IMR-90 (cell line): ENCODE results near the gene ALDH18A1. TPM values are rescaled to one million over a fixed set of nuclear protein-coding genes. Genes with fewer than 3 reads are reported as not detected.

Experiments used
- ATAC-seq: fragments of 200-7000 bp; cut with Tn5 transposase; 2 replicates; pipeline ENCODE4 v1.9.1; 2020; ENCODE audit warnings: low read depth, mild to moderate bottlenecking, moderate library complexity
- BruUV-seq: library from RNA; stranded (reverse); fragments of 400-500 nt; replicated peaks from 2 replicates; lab custom pipeline; 2021; lab: Mats Ljungman, UMichigan
- CTCF ChIA-PET: fragments of 300-600 bp; formaldehyde crosslinking; extraction: SDS; loops from one replicate; lab custom pipeline; 2021; ENCODE audit warnings: antibody characterized with exemption; lab: Yijun Ruan, JAX
- POLR2A ChIA-PET: fragments of 300-600 bp; sonication (Branson Sonifier 250); formaldehyde crosslinking; loops from one replicate; lab custom pipeline; 2022; ENCODE audit warnings: antibody characterized with exemption; ENCODE audit not compliant: unreplicated experiment; lab: Charles Lee
- DNase-seq: peaks from one replicate; pipeline ENCODE4 v3.0.0; 2013
- H2AFZ ChIP-seq: replicated peaks from 2 replicates; pipeline ENCODE3; 2013; ENCODE audit warnings: low read length, mild to moderate bottlenecking; ENCODE audit not compliant: poor library complexity
- H2AK5ac ChIP-seq: 2 replicates; pipeline ENCODE4 v1.6.1; 2013; ENCODE audit warnings: low read depth, low read length, inconsistent platforms
- H2AK9ac ChIP-seq: replicated peaks from 2 replicates; pipeline ENCODE3; 2013; ENCODE audit warnings: mild to moderate bottlenecking, low read depth, low read length, moderate library complexity; ENCODE audit not compliant: poor library complexity
- H2BK120ac ChIP-seq: 2 replicates; pipeline ENCODE4 v1.6.1; 2013; ENCODE audit warnings: low read depth, low read length, inconsistent platforms
- H2BK15ac ChIP-seq: 3 replicates; pipeline ENCODE4 v1.6.1; 2013; ENCODE audit warnings: low read depth, low read length, inconsistent platforms
- H2BK20ac ChIP-seq: 2 replicates; pipeline ENCODE4 v1.6.1; 2013; ENCODE audit warnings: low read depth, mild to moderate bottlenecking, inconsistent platforms, low read length, moderate library complexity
- H2BK5ac ChIP-seq: 2 replicates; pipeline ENCODE4 v1.6.1; 2013; ENCODE audit warnings: mild to moderate bottlenecking, low read depth, low read length, inconsistent platforms; ENCODE audit not compliant: poor library complexity, severe bottlenecking
- H3K14ac ChIP-seq: replicated peaks from 2 replicates; pipeline ENCODE4 v1.6.1; 2013; ENCODE audit warnings: low read depth, low read length, inconsistent platforms
- H3K18ac ChIP-seq: 2 replicates; pipeline ENCODE4 v1.6.1; 2013; ENCODE audit warnings: low read depth, low read length, control low read depth
- H3K23ac ChIP-seq: 2 replicates; pipeline ENCODE4 v1.6.1; 2013; ENCODE audit warnings: low read depth, low read length, inconsistent platforms
- H3K27ac ChIP-seq: 2 replicates; pipeline ENCODE4 v1.5.1; 2013; ENCODE audit warnings: mild to moderate bottlenecking, control low read depth, low read length; ENCODE audit not compliant: insufficient read depth
- H3K27me3 ChIP-seq: 2 replicates; pipeline ENCODE4 v1.6.1; 2013; ENCODE audit warnings: low read length; ENCODE audit not compliant: control insufficient read depth, insufficient read depth
- H3K36me3 ChIP-seq: 2 replicates; pipeline ENCODE4 v1.6.1; 2013; ENCODE audit warnings: low read length, mixed read lengths; ENCODE audit not compliant: control insufficient read depth, insufficient read depth
- H3K4ac ChIP-seq: 2 replicates; pipeline ENCODE4 v1.6.1; 2013; ENCODE audit warnings: low read depth, low read length, inconsistent platforms
- H3K4me1 ChIP-seq: 2 replicates; pipeline ENCODE4 v1.6.1; 2013; ENCODE audit warnings: low read length, mixed read lengths; ENCODE audit not compliant: control insufficient read depth, insufficient read depth
- H3K4me2 ChIP-seq: 2 replicates; pipeline ENCODE4 v1.6.1; 2013; ENCODE audit warnings: low read depth, mild to moderate bottlenecking, control low read depth, low read length, moderate library complexity
- H3K4me3 ChIP-seq: 2 replicates; pipeline ENCODE4 v1.5.1; 2013; ENCODE audit warnings: low read depth, mild to moderate bottlenecking, control low read depth, low read length, moderate library complexity; ENCODE audit not compliant: insufficient read depth
- H3K56ac ChIP-seq: 2 replicates; pipeline ENCODE4 v1.6.1; 2013; ENCODE audit warnings: low read length, inconsistent platforms; ENCODE audit not compliant: insufficient read depth; ENCODE audit errors: extremely low read depth
- H3K79me1 ChIP-seq, 2 experiments: 2 replicates each; pipeline ENCODE4 v1.6.1; 2013; ENCODE audit warnings: low read length in 2 of 2, inconsistent platforms in 1 of 2, low read depth in 1 of 2
- H3K9ac ChIP-seq: 2 replicates; pipeline ENCODE4 v1.6.1; 2013; ENCODE audit warnings: low read depth, low read length, control low read depth
- H3K9me1 ChIP-seq: 2 replicates; pipeline ENCODE4 v1.6.1; 2013; ENCODE audit warnings: low read length, inconsistent platforms; ENCODE audit not compliant: insufficient read depth
- H3K9me3 ChIP-seq: 2 replicates; pipeline ENCODE4 v1.6.1; 2013; ENCODE audit warnings: low read length; ENCODE audit not compliant: control insufficient read depth, insufficient read depth
- H4K20me1 ChIP-seq: 2 replicates; pipeline ENCODE4 v1.6.1; 2013; ENCODE audit warnings: low read length, inconsistent platforms; ENCODE audit not compliant: insufficient read depth
- H4K5ac ChIP-seq: 2 replicates; pipeline ENCODE4 v1.6.1; 2013; ENCODE audit warnings: mild to moderate bottlenecking, low read depth, low read length, control low read depth
- H4K8ac ChIP-seq, 2 experiments: 2 replicates each; pipeline ENCODE4 v1.6.1; 2013; ENCODE audit warnings: low read depth in 2 of 2, low read length in 2 of 2, control low read depth in 1 of 2, inconsistent platforms in 1 of 2
- H4K91ac ChIP-seq: 2 replicates; pipeline ENCODE4 v1.6.1; 2013; ENCODE audit warnings: low read depth, low read length, inconsistent platforms; ENCODE audit not compliant: insufficient read depth
- BHLHE40 ChIP-seq: fragments of 150-350 bp; IDR thresholded peaks from 2 replicates; pipeline ENCODE4 v1.6.1; 2016; ENCODE audit warnings: mild to moderate bottlenecking, low read depth, low read length
- CEBPB ChIP-seq: IDR thresholded peaks from 2 replicates; pipeline ENCODE4 v1.6.1; 2012; ENCODE audit warnings: low read depth, low read length, improper control_type of control experiment
- CHD1 ChIP-seq: IDR thresholded peaks from 2 replicates; pipeline ENCODE4 v1.6.1; 2012; ENCODE audit warnings: low read depth, low read length, improper control_type of control experiment
- FOS ChIP-seq: fragments of 150-350 bp; IDR thresholded peaks from 2 replicates; pipeline ENCODE4 v1.6.1; 2016; ENCODE audit warnings: low read depth, low read length
- MAFK ChIP-seq: IDR thresholded peaks from 2 replicates; pipeline ENCODE4 v1.6.1; 2012; ENCODE audit warnings: low read depth, low read length, improper control_type of control experiment
- MAZ ChIP-seq: IDR thresholded peaks from 2 replicates; pipeline ENCODE4 v1.6.1; 2012; ENCODE audit warnings: low read depth, mild to moderate bottlenecking, low read length, improper control_type of control experiment, moderate library complexity, borderline replicate concordance
- POLR2A ChIP-seq: IDR thresholded peaks from 2 replicates; pipeline ENCODE4 v1.6.1; 2012; ENCODE audit warnings: mild to moderate bottlenecking, low read depth, low read length
- RAD21 ChIP-seq: IDR thresholded peaks from 2 replicates; pipeline ENCODE4 v1.6.1; 2012; ENCODE audit warnings: low read length, improper control_type of control experiment
- RFX5 ChIP-seq: IDR thresholded peaks from 2 replicates; pipeline ENCODE4 v1.8.0; 2012; ENCODE audit warnings: low read depth, mild to moderate bottlenecking, low read length, moderate library complexity
- USF2 ChIP-seq: fragments of 150-350 bp; IDR thresholded peaks from 2 replicates; pipeline ENCODE4 v1.6.1; 2017; ENCODE audit warnings: mild to moderate bottlenecking, antibody characterized with exemption, low read length, low read depth
- WGBS, 2 experiments: methylation state at CpG; one replicate each; pipeline versions ENCODE4 v1.1.5 to v1.1.7; 2013; ENCODE audit warnings: missing lambda C conversion rate in 2 of 2; ENCODE audit not compliant: insufficient read length in 1 of 2; ENCODE audit errors: extremely low coverage in 2 of 2; 5-methylcytosine and 5-hydroxymethylcytosine counted together
- dilution Hi-C: fragments of 300-500 bp; cut with HindIII; formaldehyde crosslinking; loops from one replicate; pipeline ENCODE4 v1.14.3; 2018; ENCODE audit warnings: low sequenced_read_pairs; ENCODE audit not compliant: unreplicated experiment
- in situ Hi-C: fragments of 300-500 bp; cut with MboI; formaldehyde crosslinking; loops from 3 replicates; pipeline ENCODE4 v1.14.3; 2019; ENCODE audit warnings: low sequenced_read_pairs, inconsistent platforms, mixed read lengths
- intact Hi-C: fragments of 100-400 bp; cut with micrococcal nuclease; formaldehyde crosslinking; loops from 2 replicates; pipeline ENCODE4 v1.10.0; 2022
- polyA plus RNA-seq, 3 experiments: library from polyadenylated mRNA; depleted of rRNA; stranded (reverse); fragments of >200 nt; gene quantifications; 2 replicates each; pipeline ENCODE4 v1.2.3, GENCODE V29; 2012; ENCODE audit warnings: low replicate concordance in 1 of 3
- total RNA-seq: library from RNA; depleted of rRNA; stranded (reverse); fragments of >200 nt; gene quantifications from 2 replicates; pipeline ENCODE4 v1.2.3, GENCODE V29; 2012

ALDH18A1 gene
- total and polyA plus RNA-seq, 2 of the 4 experiments (the other 2 are of a cell fraction): 93.4 to 232 TPM

GRCh38 chr10:95644901-95645300 lies 11.6 kb downstream of the ALDH18A1 start:
- Histone ChIP-seq H3K36me3 (peaks cover 54% of the 10 kb centered on the region), H2BK120ac (no peak overlapping the region), H3K27me3 (no peaks in the 10 kb centered on the region), H3K4me1 (no peaks in the 10 kb centered on the region), H4K8ac (no peak overlapping the region), H2AFZ (no peak overlapping the region), H3K4ac (no peak overlapping the region), H2AK9ac (no peak overlapping the region), H2BK20ac (no peak overlapping the region), H3K18ac (no peak overlapping the region), H4K20me1 (peaks cover 25% of the 10 kb centered on the region), H2AK5ac (no peak overlapping the region), H3K4me3 (no peak overlapping the region), H3K14ac (no peak overlapping the region), H3K56ac (no peak overlapping the region), H3K4me2 (no peak overlapping the region), H3K23ac (no peak overlapping the region), H4K91ac (no peak overlapping the region), H4K5ac (no peak overlapping the region), H3K9ac (no peak overlapping the region), H3K27ac (no peak overlapping the region), H3K9me3 (no peaks in the 10 kb centered on the region), H3K79me1 (peaks cover 26 to 52% of the 10 kb centered on the region in 2 experiments), H2BK15ac (no peak overlapping the region), H3K9me1 (peaks cover 7% of the 10 kb centered on the region; the same call in 1 of the 2 replicates), H2BK5ac (no peak overlapping the region)
- intact Hi-C loops (no loop called here), dilution Hi-C loops (no loop called here), in situ Hi-C loops (no loop called here)
- ChIA-PET POLR2A (no interaction called here), CTCF (no interaction called here)
- no TSS peak for BruUV-seq
- TF ChIP-seq RAD21 (no peak), POLR2A (no peak), RFX5 (no peak), MAZ (no peak), FOS (no peak), BHLHE40 (no peak), CHD1 (no peak), CEBPB (no peak), USF2 (no peak), MAFK (no peak)
- no peak for ATAC-seq
- no peak for DNase-seq
- no CpG with 5 or more reads among the region's 1 CpG for WGBS, 2 experiments
